BJ (cell line): ENCODE data around the gene SF1. TPM values are rescaled to one million over a fixed set of nuclear protein-coding genes. Genes with fewer than 3 reads are reported as not detected.

Experiments used
- CTCF ChIA-PET: fragments of 350-600 bp; formaldehyde crosslinking; extraction: SDS; loops from one replicate; lab custom pipeline; 2021; ENCODE audit warnings: antibody characterized with exemption, inconsistent platforms; lab: Yijun Ruan, JAX
- POLR2A ChIA-PET: fragments of 300-600 bp; sonication (Branson Sonifier 250); formaldehyde crosslinking; extraction: SDS; loops from one replicate; lab custom pipeline; 2021; ENCODE audit warnings: antibody characterized with exemption; lab: Charles Lee
- DNase-seq: peaks from one replicate; pipeline ENCODE4 v3.0.0-alpha.2; 2011; ENCODE audit warnings: low read depth
- H3K27me3 ChIP-seq: 2 replicates; pipeline ENCODE4 v1.6.0; 2011; ENCODE audit warnings: low read length; ENCODE audit not compliant: control insufficient read depth, insufficient read depth
- H3K36me3 ChIP-seq: 2 replicates; pipeline ENCODE4 v1.5.1; 2011; ENCODE audit warnings: low read length; ENCODE audit not compliant: control insufficient read depth, insufficient read depth
- H3K4me3 ChIP-seq: 2 replicates; pipeline ENCODE4 v1.5.1; 2011; ENCODE audit warnings: low read depth, mild to moderate bottlenecking, control low read depth, low read length
- CTCF ChIP-seq: IDR thresholded peaks from 2 replicates; pipeline ENCODE4 v1.5.1; 2011; ENCODE audit warnings: low read depth, mild to moderate bottlenecking, control low read depth, inconsistent platforms, low read length, moderate library complexity; ENCODE audit not compliant: insufficient read depth
- polyA plus RNA-seq: library from polyadenylated mRNA; depleted of rRNA; stranded (reverse); fragments of >200 nt; gene quantifications from 2 replicates; pipeline ENCODE4 v1.2.3, GENCODE V29; 2011

SF1 gene
- polyA plus RNA-seq, 1 experiment = 41.7 TPM

- no peak for DNase-seq
- peak overlapping the region; percentile 55 for H3K4me3 ChIP-seq
- ChIA-PET CTCF (interaction anchor here (0.8 to 1.0 kb wide), 3 partner anchors 9 to 340 kb away, joined by 3 read pairs; partner anchors contain the start of gene ZNHIT2), POLR2A (no interaction called here)
- no peak for TF ChIP-seq CTCF
- no peaks in the 10 kb centered on the region for H3K27me3 ChIP-seq
- peaks cover 23% of the 10 kb centered on the region for H3K36me3 ChIP-seq
Measured at GRCh38 chr11:64777449-64778222, 706 bp downstream of the SF1 start.

DNA sequence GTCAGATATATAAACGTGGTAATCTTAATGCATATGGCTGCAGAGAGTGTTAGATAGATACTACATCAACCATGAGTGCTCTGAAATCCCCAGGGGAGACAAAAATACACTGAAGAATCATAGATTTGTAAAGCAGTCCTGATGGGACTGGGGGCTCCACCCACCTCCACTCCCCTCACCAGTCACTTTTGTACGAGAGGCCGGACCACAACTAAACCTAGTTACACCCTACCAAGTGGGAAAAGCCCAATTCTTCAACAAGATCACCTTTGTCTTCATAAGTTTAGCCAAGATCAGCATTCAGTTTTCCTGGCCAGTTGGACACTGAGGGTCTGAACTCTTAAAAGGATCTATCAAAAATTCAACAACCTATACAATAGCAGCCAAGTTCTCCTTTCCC lies 1.5 kb downstream of the SF1 start:
- Histone ChIP-seq H3K36me3 (peaks cover 23% of the 10 kb centered on the region), H3K4me3 (peak overlapping the region; percentile 55), H3K27me3 (no peaks in the 10 kb centered on the region)
- no peak for DNase-seq
- ChIA-PET CTCF (interaction anchor here (0.5 to 1.3 kb wide), 6 partner anchors 8 to 341 kb away, joined by 3 to 13 read pairs (median 3); partner anchors contain the start of gene ZNHIT2), POLR2A (no interaction called here)
- TF ChIP-seq CTCF = no peak

- peaks cover 23% of the 10 kb centered on the region for H3K36me3 ChIP-seq
- no peak for DNase-seq
- CTCF ChIA-PET = interaction anchor here (0.5 to 1.3 kb wide), 4 partner anchors 9 to 287 kb away, joined by 3 to 13 read pairs (median 4); no protein-coding TSS in a partner anchor
- POLR2A ChIA-PET = no interaction called here
- H3K27me3 ChIP-seq = no peaks in the 10 kb centered on the region
- no peak for TF ChIP-seq CTCF
- peak overlapping the region; percentile 55 for H3K4me3 ChIP-seq
Measured at GRCh38 chr11:64776425-64776824, 1.9 kb downstream of the SF1 start.

GRCh38 chr11:64774144-64774543 lies 4.2 kb downstream of the SF1 start:
- no peak for TF ChIP-seq CTCF
- Histone ChIP-seq H3K36me3 (peaks cover 39% of the 10 kb centered on the region), H3K27me3 (no peaks in the 10 kb centered on the region), H3K4me3 (no peak overlapping the region)
- ChIA-PET POLR2A (no interaction called here), CTCF (interaction anchor here (0.6 to 4.5 kb wide), 2 partner anchors 12 to 123 kb away, joined by 3 to 11 read pairs; no protein-coding TSS in a partner anchor)
- no peak for DNase-seq

DNA sequence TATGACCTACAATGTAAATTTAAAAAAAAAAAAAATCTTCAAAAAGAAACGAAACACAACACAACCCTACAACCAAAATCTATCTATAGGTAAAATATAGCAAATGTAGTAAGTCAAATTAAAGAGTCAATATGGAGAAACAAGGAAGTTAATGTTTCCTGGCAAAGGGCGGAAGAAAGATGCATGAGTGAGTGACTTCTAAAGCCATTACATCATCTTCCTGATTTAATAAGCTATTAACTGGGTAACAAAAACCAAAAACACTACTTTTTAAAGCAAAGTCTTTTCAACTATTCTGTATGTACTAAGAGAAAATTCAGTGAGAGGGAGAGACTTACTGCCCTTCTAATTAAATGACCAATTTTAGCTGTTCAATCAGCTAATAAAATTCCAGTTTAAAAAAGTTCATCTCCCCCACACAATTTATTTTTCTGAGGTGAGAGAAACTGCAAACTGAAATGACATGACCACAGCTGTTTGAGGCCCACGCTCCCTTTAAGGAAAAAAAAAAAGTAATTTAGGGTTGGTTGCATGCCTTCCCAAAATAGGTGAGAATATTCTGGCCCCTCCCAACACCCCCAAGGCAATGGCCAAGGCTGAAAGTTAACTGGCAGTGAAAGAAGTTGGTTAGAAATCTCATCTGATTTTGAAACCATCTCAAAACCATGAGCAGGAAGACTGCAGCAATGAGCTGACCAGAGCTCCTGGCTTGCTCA lies 5.9 kb downstream of the SF1 start:
- Histone ChIP-seq H3K4me3 (no peak overlapping the region), H3K27me3 (no peaks in the 10 kb centered on the region), H3K36me3 (peaks cover 54% of the 10 kb centered on the region)
- TF ChIP-seq CTCF = no peak
- POLR2A ChIA-PET = interaction anchor here (0.6 kb wide), 2 partner anchors 12 kb away, joined by 8 to 9 read pairs; no protein-coding TSS in a partner anchor
- DNase-seq = no peak
- CTCF ChIA-PET = interaction anchor here (1.0 to 4.5 kb wide), 2 partner anchors 10 to 84 kb away, joined by 3 to 11 read pairs; no protein-coding TSS in a partner anchor
